ENCODE results near the gene SHB. TPM values are rescaled to one million over a fixed set of nuclear protein-coding genes. Genes with fewer than 3 reads are reported as not detected.

The SHB gene
- total RNA-seq, 1 donor = 19.9 TPM

GRCh38 chr9:38031594-38031993 is 37.4 kb downstream of the SHB start:
- H3K4me3 ChIP-seq (ENCODE audit: low read depth, low read length) = no peak overlapping the region
- TF ChIP-seq CTCF (IDR thresholded peaks at IDR 0.05; ENCODE audit: insufficient read depth, low read depth, low read length) = no peak
- DNase-seq (ENCODE audit: low read depth) = no peak

GRCh38 chr9:38030658-38031057 is 38.4 kb downstream of the SHB start:
- TF ChIP-seq CTCF (IDR thresholded peaks at IDR 0.05; ENCODE audit: insufficient read depth, low read depth, low read length) = peak; percentile 14
- H3K4me3 ChIP-seq (ENCODE audit: low read depth, low read length) = no peak overlapping the region
- no peak for DNase-seq (ENCODE audit: low read depth)

- no peak for DNase-seq (ENCODE audit: low read depth)
- TF ChIP-seq CTCF (IDR thresholded peaks at IDR 0.05; ENCODE audit: insufficient read depth, low read depth, low read length) = no peak
- no peak overlapping the region for H3K4me3 ChIP-seq (ENCODE audit: low read depth, low read length)
Measured at GRCh38 chr9:38029915-38030638, 39.0 kb downstream of the SHB start.

- DNase-seq (ENCODE audit: low read depth) = no peak
- no peak overlapping the region for H3K4me3 ChIP-seq (ENCODE audit: low read depth, low read length)
- TF ChIP-seq CTCF (IDR thresholded peaks at IDR 0.05; ENCODE audit: insufficient read depth, low read depth, low read length) = no peak
Measured at GRCh38 chr9:38027714-38028113, 41.3 kb downstream of the SHB start.

GRCh38 chr9:38026840-38027527 is 42.0 kb downstream of the SHB start:
- H3K4me3 ChIP-seq (ENCODE audit: low read depth, low read length) = no peak overlapping the region
- no peak for TF ChIP-seq CTCF (IDR thresholded peaks at IDR 0.05; ENCODE audit: insufficient read depth, low read depth, low read length)
- no peak for DNase-seq (ENCODE audit: low read depth)

GRCh38 chr9:38026021-38026809 is 42.8 kb downstream of the SHB start:
- peak; percentile 93 for DNase-seq (ENCODE audit: low read depth)
- H3K4me3 ChIP-seq (ENCODE audit: low read depth, low read length) = no peak overlapping the region
- TF ChIP-seq CTCF (IDR thresholded peaks at IDR 0.05; ENCODE audit: insufficient read depth, low read depth, low read length) = no peak
